Esophagus muscularis mucosa (tissue), 4 donors: ENCODE measurements around the gene CCDC146. TPM values are rescaled to one million over a fixed set of nuclear protein-coding genes. Genes with fewer than 3 reads are reported as not detected.

ENCODE experiments used
- DNase-seq: peaks from one replicate; pipeline ENCODE4 v3.0.0-alpha.2; 2017; ENCODE audit errors: extremely low spot score
- H3K27ac ChIP-seq, 4 donors: fragments of 200-600 bp; sonication (generic); replicated peaks in 1 of 4; 1 replicate in 3 of 4; 2 replicates in 1 of 4; pipeline ENCODE4 v1.5.1; 2016 to 2019; ENCODE audit warnings: mild to moderate bottlenecking in 1 of 4
- H3K27me3 ChIP-seq, 4 donors: fragments of 200-600 bp; sonication (generic); one replicate each; pipeline versions ENCODE4 v1.5.1 to v1.6.0; 2016 to 2019
- H3K36me3 ChIP-seq, 4 donors: fragments of 200-600 bp; sonication (generic); one replicate each; pipeline ENCODE4 v1.5.1; 2016 to 2019
- H3K4me1 ChIP-seq, 4 donors: fragments of 200-600 bp; sonication (generic); one replicate each; pipeline ENCODE4 v1.5.1; 2016 to 2019
- H3K4me3 ChIP-seq, 4 donors: fragments of 200-600 bp; sonication (generic); 1 replicate in 2 of 4; 2 replicates in 2 of 4; pipeline ENCODE4 v1.5.1; 2016 to 2019; ENCODE audit warnings: mild to moderate bottlenecking in 4 of 4, moderate library complexity in 1 of 4
- H3K9me3 ChIP-seq, 4 donors: fragments of 200-600 bp; sonication (generic); 1 replicate in 3 of 4; 2 replicates in 1 of 4; pipeline ENCODE4 v1.5.1; 2016 to 2019
- CTCF ChIP-seq, 3 experiments: fragments of 200-600 bp in 2 of 3; fragments of 450-650 bp in 1 of 3; sonication (generic) in 2 of 3; IDR thresholded peaks; one replicate each; pipeline ENCODE4 v1.5.1; 2017 to 2019; ENCODE audit warnings: antibody characterized with exemption in 3 of 3, mild to moderate bottlenecking in 2 of 3, moderate library complexity in 1 of 3
- EP300 ChIP-seq: sonication (generic); formaldehyde crosslinking; IDR thresholded peaks from one replicate; pipeline ENCODE4 v1.6.1; 2017; ENCODE audit warnings: antibody characterized with exemption
- POLR2A ChIP-seq: fragments of 450-650 bp; IDR thresholded peaks from one replicate; pipeline ENCODE4 v1.6.1; 2017; ENCODE audit warnings: antibody characterized with exemption, moderate library complexity, mild to moderate bottlenecking, low read depth
- POLR2AphosphoS5 ChIP-seq, 2 donors: sonication (generic); formaldehyde crosslinking; IDR thresholded peaks; one replicate each; pipeline ENCODE4 v1.6.1; 2017; ENCODE audit warnings: antibody characterized with exemption in 2 of 2
- whole genome bisulfite sequencing: methylation state at CpG from one replicate; pipeline ENCODE4 v1.1.5; 2018; 5-methylcytosine and 5-hydroxymethylcytosine counted together
- intact Hi-C: fragments of 100-400 bp; cut with DNase I; formaldehyde crosslinking; loops from one replicate; pipeline ENCODE4 v1.15.1; 2023
- total RNA-seq, 4 donors: library from RNA; depleted of rRNA; stranded (reverse); fragments of >200 nt; gene quantifications; one replicate each; pipeline versions ENCODE4 v1.1.0 to v1.2.1, GENCODE V29; 2016

The CCDC146 gene
- total RNA-seq, 4 donors from 2014 or later: 14.1 to 21.0 (median 16.2) TPM

- Histone ChIP-seq H3K9me3 (no peaks in the 10 kb centered on the region), H3K4me1 (peaks cover 18 to 64% (median 61%) of the 10 kb centered on the region in 4 donors), H3K27ac (peak overlapping the region; percentile 56 to 64 (median 62)), H3K4me3 (no peak overlapping the region), H3K27me3 (no peaks in the 10 kb centered on the region), H3K36me3 (peaks cover 0 to 28% (median 5%) of the 10 kb centered on the region in 4 donors)
- 22% methylated on average over 2 of the region's 2 CpGs for WGBS
- intact Hi-C loops: no loop called here
- no peak for DNase-seq
- TF ChIP-seq EP300: no peak
- TF ChIP-seq CTCF (IDR thresholded peaks at IDR 0.05): no peak
- no peak for TF ChIP-seq POLR2A
- no peak for TF ChIP-seq POLR2AphosphoS5 (IDR thresholded peaks at IDR 0.05)
Measured at GRCh38 chr7:77313085-77313484, 190.7 kb downstream of the CCDC146 start.

DNA sequence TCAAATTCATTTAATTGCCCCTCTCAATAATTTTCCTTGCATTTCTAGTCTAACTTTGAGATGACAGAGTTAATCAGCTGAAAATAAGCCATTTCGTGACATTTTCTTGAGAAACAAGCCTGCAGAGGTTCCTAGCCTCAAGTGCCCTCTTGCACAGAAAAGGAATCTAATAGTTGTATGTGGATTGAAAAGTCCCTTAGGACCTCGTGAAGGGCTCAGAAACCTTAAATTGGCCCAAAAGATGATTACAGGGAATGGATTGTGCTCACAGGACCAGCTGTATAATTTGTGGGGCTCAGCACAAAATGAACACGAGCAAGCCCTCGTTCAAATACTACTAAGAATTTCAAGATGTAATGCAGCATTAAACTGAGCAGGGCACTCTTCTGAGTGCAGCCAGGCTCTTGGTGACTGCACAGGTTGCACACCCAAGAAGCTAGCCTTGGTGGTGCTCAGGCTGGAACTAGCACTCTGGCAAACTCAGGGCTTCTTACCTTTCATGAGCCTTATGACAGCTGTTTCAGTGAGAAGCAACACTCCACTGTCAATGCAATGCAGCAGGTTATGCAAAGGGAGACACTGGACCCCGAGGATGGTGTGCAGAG is 191.6 kb downstream of the CCDC146 start:
- H3K4me1 ChIP-seq: peaks cover 18 to 62% (median 56%) of the 10 kb centered on the region in 4 donors
- intact Hi-C loops: no loop called here
- whole genome bisulfite sequencing: 36% methylated on average over 4 of the region's 5 CpGs

DNA sequence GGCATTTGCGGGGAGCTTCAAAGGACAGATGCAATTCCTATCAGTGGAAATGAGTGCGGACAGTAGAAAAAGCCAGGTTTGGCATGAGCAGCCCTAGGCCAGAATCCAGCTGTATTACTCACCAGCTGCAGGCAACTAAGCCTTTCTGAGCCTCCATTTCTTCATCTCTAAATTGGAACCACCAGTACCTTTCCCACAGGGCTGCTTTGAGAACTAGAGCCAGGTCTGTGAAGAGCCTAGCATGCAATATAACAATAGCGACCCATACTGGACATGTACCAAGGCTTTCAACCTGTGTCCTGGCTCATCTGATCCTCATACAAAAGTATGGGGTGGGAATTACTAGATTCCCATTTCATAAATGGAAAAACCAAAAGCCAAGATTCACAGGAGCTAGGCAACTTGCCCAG is 192.8 kb downstream of the CCDC146 start:
- intact Hi-C loops: no loop called here
- DNase-seq: no peak
- TF ChIP-seq POLR2A (no peak), CTCF (IDR thresholded peaks at IDR 0.05) (no peak), EP300 (no peak), POLR2AphosphoS5 (IDR thresholded peaks at IDR 0.05) (no peak)
- Histone ChIP-seq H3K27ac (peak overlapping the region; percentile 36 to 63 (median 52)), H3K27me3 (no peaks in the 10 kb centered on the region), H3K9me3 (no peaks in the 10 kb centered on the region), H3K36me3 (peaks cover 0 to 37% (median 7%) of the 10 kb centered on the region in 4 donors), H3K4me1 (peaks cover 18 to 50% (median 45%) of the 10 kb centered on the region in 4 donors), H3K4me3 (no peak overlapping the region)
- 40% methylated on average over 3 of the region's 3 CpGs for WGBS

More for the DNA sequence above, 191.6 kb downstream of the CCDC146 start:
- Histone ChIP-seq H3K4me3 (no peak overlapping the region), H3K27me3 (no peaks in the 10 kb centered on the region), H3K36me3 (peaks cover 0 to 31% (median 5%) of the 10 kb centered on the region in 4 donors), H3K27ac (peak overlapping the region; percentile 56 to 64 (median 62)), H3K9me3 (no peaks in the 10 kb centered on the region)
- TF ChIP-seq CTCF (IDR thresholded peaks at IDR 0.05) (no peak), POLR2A (no peak), POLR2AphosphoS5 (IDR thresholded peaks at IDR 0.05) (no peak), EP300 (no peak)
- DNase-seq: no peak

DNA sequence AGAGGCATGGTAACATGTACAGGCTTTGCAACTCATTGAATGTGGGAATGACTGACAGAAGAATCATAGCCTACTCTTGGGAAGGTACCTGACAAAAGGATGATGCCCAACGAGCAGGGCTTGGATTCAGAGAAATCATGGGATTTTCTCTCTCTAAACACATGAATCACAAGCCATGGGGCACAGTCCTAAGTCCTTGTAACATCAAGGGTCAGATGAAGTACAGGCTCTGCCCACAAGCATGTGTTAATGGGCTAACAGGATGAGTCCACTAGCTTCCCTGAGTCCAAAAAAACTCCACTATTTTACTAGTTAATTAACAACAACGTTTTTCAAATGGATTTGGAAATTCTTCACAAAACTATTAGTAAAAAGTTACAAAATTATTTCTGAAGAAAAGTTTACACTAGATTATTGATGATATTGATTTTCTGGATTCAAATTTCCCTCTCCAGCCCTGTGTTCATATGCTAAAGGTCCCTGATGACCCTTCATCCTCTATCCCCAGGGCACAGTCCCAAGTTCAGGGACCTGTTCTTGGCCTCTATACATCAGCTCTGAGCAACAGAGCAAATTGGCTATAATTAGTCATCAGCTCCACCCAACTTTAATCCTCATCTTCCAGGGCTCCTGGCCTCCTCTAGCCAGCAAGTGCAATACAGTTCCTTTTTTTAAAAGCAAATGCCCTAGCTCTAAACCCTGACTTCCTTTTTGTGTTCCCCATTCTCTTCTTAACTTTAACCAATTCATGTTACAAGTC is 194.0 kb downstream of the CCDC146 start:
- Histone ChIP-seq H3K27ac (peak overlapping the region in 2 of 4 donors; percentile 41 to 63), H3K27me3 (no peaks in the 10 kb centered on the region), H3K9me3 (no peaks in the 10 kb centered on the region), H3K36me3 (peaks cover 0 to 36% (median 8%) of the 10 kb centered on the region in 4 donors), H3K4me1 (peaks cover 18 to 45% (median 44%) of the 10 kb centered on the region in 4 donors), H3K4me3 (no peak overlapping the region)
- TF ChIP-seq POLR2AphosphoS5 (IDR thresholded peaks at IDR 0.05) (no peak), POLR2A (no peak), EP300 (no peak), CTCF (IDR thresholded peaks at IDR 0.05) (no peak)
- no peak for DNase-seq
- WGBS: 63% methylated on average over 2 of the region's 2 CpGs
- intact Hi-C loops: no loop called here
